ENCODE measurements around the gene RGL1.

Gene RGL1

GRCh38 chr1:183937611-183938010, 132.7 kb downstream of the RGL1 start:
- Histone ChIP-seq H3F3A (ENCODE audit: insufficient read depth, low read length) (no peaks in the 10 kb centered on the region), H3K9me3 (ENCODE audit: low read length) (no peaks in the 10 kb centered on the region), H3K36me3 (ENCODE audit: insufficient read depth, low read length) (no peaks in the 10 kb centered on the region), H3K4me3 (ENCODE audit: low read depth, low read length, poor library complexity, severe bottlenecking) (no peak overlapping the region), H2AFZ (ENCODE audit: low read length) (no peak overlapping the region), H3K9ac (ENCODE audit: low read length) (no peak overlapping the region), H4K20me1 (ENCODE audit: insufficient read depth, low read length) (no peaks in the 10 kb centered on the region), H3K4me1 (ENCODE audit: insufficient read depth, low read length, severe bottlenecking) (no peaks in the 10 kb centered on the region), H3K4me2 (ENCODE audit: low read length) (no peak overlapping the region), H3K9me2 (ENCODE audit: low read depth, low read length) (no peaks in the 10 kb centered on the region), H3K27ac (ENCODE audit: low read depth, low read length, poor library complexity, severe bottlenecking) (no peak overlapping the region), H3K79me2 (ENCODE audit: insufficient read depth, low read length) (no peaks in the 10 kb centered on the region), H3K27me3 (ENCODE audit: insufficient read depth, low read length) (no peaks in the 10 kb centered on the region)
- TF ChIP-seq EZH2 (IDR thresholded peaks at IDR 0.05; ENCODE audit: borderline replicate concordance, low read length) (no peak), CTCF (IDR thresholded peaks at IDR 0.05; ENCODE audit: low read length) (no peak)

GRCh38 chr1:183941001-183941400, 136.1 kb downstream of the RGL1 start:
- no peaks in the 10 kb centered on the region for H3K4me1 ChIP-seq (ENCODE audit: insufficient read depth, low read length, severe bottlenecking)
- TF ChIP-seq CTCF (IDR thresholded peaks at IDR 0.05; ENCODE audit: low read length) (no peak), EZH2 (IDR thresholded peaks at IDR 0.05; ENCODE audit: borderline replicate concordance, low read length) (no peak)
- no peaks in the 10 kb centered on the region for H3K36me3 ChIP-seq (ENCODE audit: insufficient read depth, low read length)
- H3K27ac ChIP-seq (ENCODE audit: low read depth, low read length, poor library complexity, severe bottlenecking) = no peak overlapping the region
- H3K4me2 ChIP-seq (ENCODE audit: low read length) = no peak overlapping the region
- no peaks in the 10 kb centered on the region for H3K9me2 ChIP-seq (ENCODE audit: low read depth, low read length)
- no peak overlapping the region for H2AFZ ChIP-seq (ENCODE audit: low read length)
- no peak overlapping the region for H3K9ac ChIP-seq (ENCODE audit: low read length)
- H3F3A ChIP-seq (ENCODE audit: insufficient read depth, low read length) = no peaks in the 10 kb centered on the region
- no peaks in the 10 kb centered on the region for H3K79me2 ChIP-seq (ENCODE audit: insufficient read depth, low read length)
- no peak overlapping the region for H3K4me3 ChIP-seq (ENCODE audit: low read depth, low read length, poor library complexity, severe bottlenecking)
- no peaks in the 10 kb centered on the region for H3K9me3 ChIP-seq (ENCODE audit: low read length)
- no peaks in the 10 kb centered on the region for H4K20me1 ChIP-seq (ENCODE audit: insufficient read depth, low read length)
- H3K27me3 ChIP-seq (ENCODE audit: insufficient read depth, low read length) = 0 out of 2 replicates have a peak, but pooled peaks cover 4% of the 10 kb centered on the region

GRCh38 chr1:183942933-183943693, 138.2 kb downstream of the RGL1 start:
- Histone ChIP-seq H3K9me3 (ENCODE audit: low read length) (no peaks in the 10 kb centered on the region), H3F3A (ENCODE audit: insufficient read depth, low read length) (no peaks in the 10 kb centered on the region), H4K20me1 (ENCODE audit: insufficient read depth, low read length) (no peaks in the 10 kb centered on the region), H3K9me2 (ENCODE audit: low read depth, low read length) (no peaks in the 10 kb centered on the region), H3K27me3 (ENCODE audit: insufficient read depth, low read length) (0 out of 2 replicates have a peak, but pooled peaks cover 4% of the 10 kb centered on the region), H3K4me1 (ENCODE audit: insufficient read depth, low read length, severe bottlenecking) (no peaks in the 10 kb centered on the region), H3K4me2 (ENCODE audit: low read length) (no peak overlapping the region), H2AFZ (ENCODE audit: low read length) (no peak overlapping the region), H3K27ac (ENCODE audit: low read depth, low read length, poor library complexity, severe bottlenecking) (no peak overlapping the region), H3K4me3 (ENCODE audit: low read depth, low read length, poor library complexity, severe bottlenecking) (no peak overlapping the region), H3K36me3 (ENCODE audit: insufficient read depth, low read length) (no peaks in the 10 kb centered on the region), H3K9ac (ENCODE audit: low read length) (no peak overlapping the region), H3K79me2 (ENCODE audit: insufficient read depth, low read length) (no peaks in the 10 kb centered on the region)
- TF ChIP-seq CTCF (IDR thresholded peaks at IDR 0.05; ENCODE audit: low read length) (no peak), EZH2 (IDR thresholded peaks at IDR 0.05; ENCODE audit: borderline replicate concordance, low read length) (no peak)
